Central memory CD4-positive, alpha-beta T cell (primary cell): ENCODE measurements around the gene ANO9.
"Not testable (repeated sequence)": the region's sequence is repeated elsewhere in the genome, so short reads cannot be mapped to it uniquely, and the experiment has no call there.

Experiments
- DNase-seq: peaks from one replicate; pipeline ENCODE4 v3.0.0; 2022

Gene ANO9

DNA sequence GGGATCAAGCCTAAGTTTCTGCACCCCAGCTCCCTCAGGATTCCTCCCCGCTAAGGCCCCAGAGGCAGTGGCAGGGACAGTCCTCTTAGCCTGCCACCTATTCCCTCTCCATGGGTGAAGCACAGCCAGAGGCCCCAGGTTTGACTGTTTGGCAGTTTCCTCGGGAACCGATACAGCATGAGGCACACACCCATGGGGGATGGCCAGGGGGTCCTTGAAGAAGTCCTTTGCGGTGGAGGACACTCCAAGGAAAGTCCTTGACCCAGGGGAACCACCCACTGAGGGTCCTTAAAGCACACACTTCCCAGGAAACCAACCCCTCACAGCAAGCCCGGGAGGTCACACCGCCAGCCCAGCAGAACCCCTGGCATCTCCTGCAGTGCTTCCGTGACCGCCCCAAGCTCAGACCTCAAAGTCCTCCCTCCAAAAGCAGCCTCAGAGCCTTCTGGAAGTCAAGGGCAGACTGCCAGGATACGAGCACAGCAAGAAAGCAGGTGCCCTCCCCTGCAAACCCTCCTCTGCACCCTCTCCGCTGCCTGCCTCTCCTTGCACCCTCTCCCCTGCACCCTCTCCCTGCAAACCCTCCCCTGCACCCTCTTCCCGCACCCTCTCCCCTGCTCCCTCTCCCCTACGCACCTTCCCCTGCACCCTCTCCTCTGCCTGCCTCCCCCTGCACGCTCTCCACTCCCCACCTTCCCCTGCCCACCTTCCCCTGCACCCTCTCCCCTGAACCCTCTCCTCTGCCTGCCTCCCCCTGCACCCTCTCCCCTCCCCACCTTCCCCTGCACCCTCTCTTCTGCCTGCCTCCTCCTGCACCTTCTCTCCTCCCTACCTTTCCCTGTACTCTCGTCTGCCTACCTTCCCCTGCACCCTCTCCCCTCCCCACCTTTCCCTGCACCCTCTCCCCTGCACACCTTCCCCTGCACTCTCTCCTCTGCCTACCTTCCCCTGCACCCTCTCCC, 28.4 kb downstream of the ANO9 start:
- no peak for DNase-seq

DNA sequence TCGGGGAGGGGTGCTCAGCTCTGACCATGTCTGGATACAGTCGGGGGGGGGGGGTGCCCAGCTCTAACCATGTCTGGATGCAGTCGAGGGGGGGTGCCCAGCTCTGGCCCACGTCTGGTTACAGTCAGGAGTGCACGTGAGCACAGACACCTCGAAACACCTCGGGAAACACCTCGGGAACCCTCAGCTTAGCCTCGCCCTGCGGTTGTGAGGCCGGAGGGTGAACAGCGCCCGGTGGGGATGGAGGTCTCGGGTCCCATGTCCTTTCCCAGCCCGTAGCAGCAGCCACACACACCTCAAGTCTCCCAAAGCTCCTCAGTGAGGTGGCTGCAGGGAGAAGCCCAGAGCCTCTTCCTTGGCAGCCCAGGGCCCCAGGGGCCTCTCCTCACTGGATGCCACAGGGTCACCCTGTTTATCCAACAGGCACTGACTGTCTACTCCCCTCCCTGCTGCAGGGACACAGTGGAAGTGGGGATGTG, 29.1 kb downstream of the ANO9 start:
- no peak for DNase-seq

- not testable (repeated sequence) for DNase-seq
These were observed 30.3 kb downstream of the ANO9 start for GRCh38 chr11:411520-411919.

GRCh38 chr11:410711-411110, 31.1 kb downstream of the ANO9 start:
- not testable (repeated sequence) for DNase-seq

GRCh38 chr11:409600-410483, 32.0 kb downstream of the ANO9 start:
- no peak for DNase-seq

DNA sequence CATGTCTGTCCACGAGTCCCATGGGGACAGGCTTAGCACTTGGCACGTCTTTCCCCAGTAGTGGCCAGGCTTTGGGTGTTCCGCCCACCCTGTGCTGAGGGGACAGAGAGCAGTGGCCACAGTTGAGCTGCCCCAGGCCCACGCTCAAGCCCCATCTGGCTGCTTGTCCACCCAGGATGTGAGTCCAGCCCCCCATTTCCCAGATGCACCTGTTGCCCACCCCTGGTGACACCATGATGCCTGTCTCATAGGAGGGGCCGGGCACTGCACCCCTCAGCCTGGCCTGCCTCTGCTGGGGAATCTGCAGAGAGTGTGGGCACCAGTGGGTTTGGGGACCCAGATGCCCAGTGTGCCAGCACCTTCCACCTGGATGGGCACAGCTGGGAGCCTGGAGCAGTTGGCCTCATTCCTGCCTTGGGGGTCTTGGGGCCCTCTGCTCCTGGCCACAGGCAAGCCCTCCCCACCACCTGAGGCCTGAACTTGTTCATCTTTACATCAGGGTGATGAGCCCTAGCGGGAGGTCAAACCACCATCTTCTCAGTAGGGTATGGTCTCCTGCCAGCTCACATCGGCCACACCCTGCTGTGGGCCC, 32.7 kb downstream of the ANO9 start:
- no peak for DNase-seq

DNA sequence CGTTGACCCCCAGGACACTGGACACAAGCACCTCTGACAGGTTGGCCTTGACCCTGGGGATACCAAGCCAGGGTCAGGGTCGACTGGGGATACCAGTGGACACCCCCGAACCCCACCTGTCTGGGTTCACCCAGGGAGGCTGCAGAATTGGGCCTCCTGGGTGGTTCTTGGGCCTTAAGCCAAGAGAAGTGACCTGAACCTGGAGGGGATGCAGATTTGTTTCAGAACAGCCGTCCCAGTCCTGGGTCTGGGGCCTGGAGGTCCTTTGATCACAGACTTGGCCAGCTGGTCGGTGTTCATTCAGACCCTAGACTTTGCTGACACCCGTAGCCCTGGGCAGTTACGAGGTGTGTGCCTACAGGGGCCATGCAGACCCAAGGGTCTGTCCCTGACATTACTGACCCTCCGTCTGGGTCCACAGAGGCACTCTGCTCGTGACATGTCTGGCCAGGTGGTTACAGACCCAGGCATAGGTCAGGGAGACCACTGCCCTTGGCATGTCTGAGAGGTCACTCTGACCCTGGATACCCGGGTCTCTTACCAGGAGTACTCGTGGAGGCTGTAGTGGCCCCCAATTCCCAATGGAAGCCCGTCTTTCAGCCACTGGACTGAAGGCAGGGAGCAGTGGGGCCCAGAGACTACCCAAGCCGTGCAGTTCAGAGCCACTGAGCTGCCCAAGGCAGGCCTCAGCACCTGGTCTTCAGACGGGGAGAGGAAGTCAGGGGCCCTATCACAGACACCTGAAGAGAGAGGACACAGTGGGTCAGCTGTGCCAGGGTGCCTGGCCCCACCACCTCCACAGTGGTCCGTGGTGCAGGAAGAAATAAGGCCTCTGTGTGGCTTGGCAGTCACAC, 33.4 kb downstream of the ANO9 start:
- DNase-seq = no peak

DNA sequence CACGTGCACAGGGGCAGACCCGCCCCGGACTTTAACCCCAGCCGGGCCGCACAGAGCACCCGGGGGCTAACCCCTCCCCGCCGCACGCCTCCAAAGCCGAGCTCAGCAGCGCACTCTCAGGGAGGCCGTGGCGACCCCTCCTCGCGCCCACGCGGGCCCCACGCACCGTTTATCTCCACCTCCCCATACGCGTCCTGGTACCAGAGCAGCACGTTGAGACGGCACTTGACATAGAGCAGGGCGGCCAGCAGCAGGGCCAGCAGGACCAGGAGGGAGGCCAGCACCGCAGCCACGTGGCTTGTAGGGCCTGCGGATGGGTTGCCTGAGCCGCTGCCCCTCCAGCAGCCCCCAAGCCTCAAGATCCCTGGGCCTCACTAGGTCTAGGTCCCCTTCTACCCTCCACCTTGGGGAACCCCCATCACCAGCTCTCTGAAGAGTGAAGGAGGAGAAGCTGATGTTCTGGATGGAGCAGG, 34.1 kb downstream of the ANO9 start:
- DNase-seq = no peak

- DNase-seq = peak; percentile 94
These were observed 34.8 kb downstream of the ANO9 start for GRCh38 chr11:406796-407650.

- DNase-seq = no peak
These were observed 35.6 kb downstream of the ANO9 start for GRCh38 chr11:405954-406795.

GRCh38 chr11:405323-405953, 36.4 kb downstream of the ANO9 start:
- no peak for DNase-seq

GRCh38 chr11:404551-405264, 37.1 kb downstream of the ANO9 start:
- DNase-seq = no peak

- no peak for DNase-seq
These were observed 37.9 kb downstream of the ANO9 start for GRCh38 chr11:403761-404431.

- no peak for DNase-seq
These were observed 38.6 kb downstream of the ANO9 start for GRCh38 chr11:403021-403760.

- DNase-seq = not testable (repeated sequence)
These were observed 40.6 kb downstream of the ANO9 start for GRCh38 chr11:401196-401595.

- no peak for DNase-seq
These were observed 41.5 kb downstream of the ANO9 start for GRCh38 chr11:400241-400689.

DNA sequence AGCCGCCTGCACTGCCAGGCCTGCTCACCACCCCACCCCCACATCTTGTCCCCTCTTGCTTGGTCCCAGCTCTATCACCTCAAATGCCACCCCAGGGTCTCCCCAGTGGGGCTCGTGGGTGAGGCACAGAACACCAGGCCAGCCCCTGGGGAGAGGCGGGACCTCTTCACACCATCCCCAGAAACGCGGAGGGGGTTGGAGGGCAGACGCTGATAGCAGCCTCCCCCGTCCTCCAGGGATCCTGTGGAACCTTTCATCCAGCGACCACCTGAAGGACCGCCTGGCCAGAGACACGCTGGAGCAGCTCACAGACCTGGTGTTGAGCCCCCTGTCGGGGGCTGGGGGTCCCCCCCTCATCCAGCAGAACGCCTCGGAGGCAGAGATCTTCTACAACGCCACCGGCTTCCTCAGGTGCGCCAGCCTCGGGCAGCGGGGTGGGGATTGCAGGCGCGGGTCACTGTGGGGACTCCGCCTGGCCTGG, 42.0 kb downstream of the ANO9 start:
- DNase-seq = no peak
